Mesendoderm (in vitro differentiated cells): ENCODE data around the gene TMEM240.
"Not testable (repeated sequence)": the region's sequence is repeated elsewhere in the genome, so short reads cannot be mapped to it uniquely, and the experiment has no call there.

Experiments used
- DNase-seq: peaks from one replicate; pipeline ENCODE4 v3.0.0; 2013
- H2AK5ac ChIP-seq: 2 replicates; pipeline ENCODE4 v1.6.1; 2013; ENCODE audit warnings: low read length, inconsistent platforms
- H2BK120ac ChIP-seq: 2 replicates; pipeline ENCODE4 v1.6.1; 2013; ENCODE audit warnings: low read depth, mild to moderate bottlenecking, low read length, moderate library complexity, mixed read lengths
- H2BK15ac ChIP-seq: replicated peaks from 2 replicates; pipeline ENCODE4 v1.6.1; 2013; ENCODE audit warnings: low read depth, mild to moderate bottlenecking, moderate library complexity
- H2BK5ac ChIP-seq: 2 replicates; pipeline ENCODE4 v1.6.1; 2013; ENCODE audit warnings: low read length, inconsistent platforms
- H3K18ac ChIP-seq: 2 replicates; pipeline ENCODE4 v1.6.1; 2013; ENCODE audit warnings: mild to moderate bottlenecking, low read length, mixed read lengths
- H3K23ac ChIP-seq: one replicate; pipeline ENCODE4 v1.6.1; 2013; ENCODE audit warnings: low read length
- H3K27ac ChIP-seq: 2 replicates; pipeline ENCODE4 v1.5.1; 2013; ENCODE audit warnings: low read depth, mild to moderate bottlenecking, inconsistent platforms, low read length, moderate library complexity
- H3K27me3 ChIP-seq: 2 replicates; pipeline ENCODE4 v1.6.1; 2013; ENCODE audit warnings: low read length, control low read depth, mild to moderate bottlenecking, inconsistent platforms; ENCODE audit not compliant: insufficient read depth, poor library complexity
- H3K36me3 ChIP-seq: 2 replicates; pipeline ENCODE4 v1.6.1; 2013; ENCODE audit warnings: low read length, inconsistent platforms; ENCODE audit not compliant: control insufficient read depth, insufficient read depth
- H3K4ac ChIP-seq: one replicate; pipeline ENCODE4 v1.6.1; 2013; ENCODE audit warnings: low read depth, mild to moderate bottlenecking, low read length, moderate library complexity
- H3K4me1 ChIP-seq: 2 replicates; pipeline ENCODE4 v1.6.1; 2013; ENCODE audit warnings: low read depth, low read length, inconsistent platforms; ENCODE audit not compliant: control insufficient read depth
- H3K4me2 ChIP-seq: 2 replicates; pipeline ENCODE4 v1.6.1; 2013; ENCODE audit warnings: low read length
- H3K4me3 ChIP-seq: 2 replicates; pipeline ENCODE4 v1.5.1; 2013; ENCODE audit warnings: mild to moderate bottlenecking, low read length
- H3K56ac ChIP-seq: one replicate; pipeline ENCODE4 v1.6.1; 2013; ENCODE audit warnings: low read length
- H3K79me1 ChIP-seq: 2 replicates; pipeline ENCODE4 v1.6.1; 2013; ENCODE audit warnings: low read length, inconsistent platforms
- H3K79me2 ChIP-seq: 2 replicates; pipeline ENCODE4 v1.6.1; 2013; ENCODE audit warnings: mild to moderate bottlenecking, low read length; ENCODE audit not compliant: control insufficient read depth, insufficient read depth
- H3K9ac ChIP-seq: 2 replicates; pipeline ENCODE4 v1.6.1; 2013; ENCODE audit warnings: low read length, inconsistent platforms
- H4K5ac ChIP-seq: one replicate; pipeline ENCODE4 v1.6.1; 2013; ENCODE audit warnings: low read length
- H4K8ac ChIP-seq: one replicate; pipeline ENCODE4 v1.6.1; 2013; ENCODE audit warnings: low read depth, mild to moderate bottlenecking, control low read depth, low read length, moderate library complexity
- WGBS: extraction: QIAGEN DNeasy Blood & Tissue Kit; methylation state at CpG from one replicate; pipeline ENCODE4 v1.1.7; 2013; ENCODE audit warnings: low lambda C conversion rate, missing lambda C conversion rate; ENCODE audit not compliant: insufficient coverage; ENCODE audit errors: extremely low coverage; 5-methylcytosine and 5-hydroxymethylcytosine counted together

Gene TMEM240

DNA sequence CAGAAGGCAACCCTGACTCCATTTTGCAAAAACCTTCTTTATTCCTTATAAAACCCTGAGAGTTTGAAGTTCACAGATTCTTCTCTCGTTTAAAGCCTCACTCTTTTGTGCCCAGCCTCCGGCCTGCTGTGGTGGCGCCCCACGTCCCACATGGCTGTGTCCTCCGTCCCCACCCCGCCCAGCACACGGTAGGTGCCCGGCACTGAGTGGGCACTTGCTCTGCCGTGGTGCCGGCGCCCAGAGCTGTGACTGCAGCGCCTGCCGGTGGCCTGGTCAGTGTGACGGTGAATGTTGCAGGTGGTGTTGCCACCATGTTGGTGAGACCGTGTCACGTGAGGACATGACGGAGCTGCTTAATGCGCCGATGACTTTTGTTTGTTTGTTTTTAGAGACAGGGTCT lies 19.1 kb downstream of the TMEM240 start:
- Histone ChIP-seq H2AK5ac (no peak overlapping the region), H3K4me3 (no peak overlapping the region), H3K79me2 (no peaks in the 10 kb centered on the region), H3K23ac (no peak overlapping the region), H3K56ac (no peak overlapping the region), H3K4me2 (no peak overlapping the region), H3K4ac (no peak overlapping the region), H3K18ac (no peak overlapping the region), H4K5ac (no peak overlapping the region), H2BK15ac (no peak overlapping the region), H4K8ac (no peak overlapping the region), H2BK5ac (no peak overlapping the region), H3K9ac (no peak overlapping the region), H2BK120ac (no peak overlapping the region), H3K79me1 (no peaks in the 10 kb centered on the region), H3K36me3 (peaks cover 2% of the 10 kb centered on the region), H3K4me1 (no peaks in the 10 kb centered on the region), H3K27me3 (no peaks in the 10 kb centered on the region), H3K27ac (no peak overlapping the region)
- no peak for DNase-seq
- no CpG with 5 or more reads among the region's 19 CpGs for WGBS

DNA sequence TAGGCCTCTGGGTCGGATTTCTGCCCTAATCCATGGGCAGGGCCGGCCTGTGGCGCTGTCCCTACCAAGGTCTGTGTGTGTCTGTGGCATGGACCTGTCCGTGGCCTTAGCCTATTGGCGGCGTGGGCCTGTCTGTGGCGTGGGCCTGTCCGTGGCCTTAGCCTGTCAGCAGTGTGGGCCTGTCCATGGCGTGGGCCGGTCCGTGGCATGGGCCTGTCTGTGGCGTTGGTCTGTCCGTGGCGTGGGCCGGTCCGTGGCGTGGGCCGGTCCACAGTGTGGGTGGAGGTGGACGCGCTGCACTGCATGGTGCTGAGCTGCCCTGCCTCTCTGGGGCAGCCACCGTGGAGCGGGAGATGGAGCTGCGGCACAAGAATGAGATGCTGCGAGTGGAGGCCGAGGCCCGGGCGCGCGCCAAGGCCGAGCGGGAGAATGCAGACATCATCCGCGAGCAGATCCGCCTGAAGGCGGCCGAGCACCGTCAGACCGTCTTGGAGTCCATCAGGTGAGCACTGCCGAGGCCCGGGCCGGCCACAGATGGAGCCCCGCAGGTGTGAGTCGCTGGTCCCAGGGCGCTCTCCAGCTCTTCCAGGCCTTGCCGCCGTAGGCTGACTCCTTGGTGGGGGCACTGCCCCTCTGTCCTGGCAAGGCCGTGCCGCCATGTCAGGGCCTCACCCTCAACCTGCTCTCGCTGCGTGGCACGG lies 20.5 kb downstream of the TMEM240 start:
- not testable (repeated sequence) for H3K4me2 ChIP-seq, H2AK5ac ChIP-seq, H3K79me2 ChIP-seq, H2BK5ac ChIP-seq, H4K5ac ChIP-seq, H3K27me3 ChIP-seq, H3K18ac ChIP-seq, H3K27ac ChIP-seq, H3K79me1 ChIP-seq, DNase-seq, H3K4me3 ChIP-seq, H3K9ac ChIP-seq, H2BK15ac ChIP-seq, H2BK120ac ChIP-seq, H3K4ac ChIP-seq, H4K8ac ChIP-seq, H3K23ac ChIP-seq, H3K36me3 ChIP-seq, H3K4me1 ChIP-seq, H3K56ac ChIP-seq
- WGBS, result no CpG with 5 or more reads among the region's 51 CpGs

DNA sequence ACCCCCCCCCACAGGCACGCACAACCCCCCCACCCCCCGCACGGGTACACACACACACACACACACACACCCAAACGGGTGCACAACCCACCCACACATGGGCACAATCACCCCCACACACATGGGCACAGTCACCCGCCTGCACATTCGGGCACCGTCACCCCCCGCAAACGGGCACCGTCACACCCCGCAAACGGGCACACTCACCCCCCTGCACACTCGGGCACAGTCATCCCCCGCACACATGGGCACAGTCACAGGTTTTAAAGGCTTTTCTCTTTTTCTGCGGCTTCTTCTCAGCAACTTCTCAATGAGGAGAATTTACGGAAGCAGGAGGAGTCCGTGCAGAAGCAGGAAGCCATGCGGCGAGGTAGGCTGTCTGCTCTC lies 21.8 kb downstream of the TMEM240 start:
- not testable (repeated sequence) for H4K5ac ChIP-seq, H3K18ac ChIP-seq, H3K27me3 ChIP-seq, H3K36me3 ChIP-seq, DNase-seq, H3K4me2 ChIP-seq, H3K56ac ChIP-seq, H2AK5ac ChIP-seq, H4K8ac ChIP-seq, H3K79me2 ChIP-seq, H3K79me1 ChIP-seq, H3K4ac ChIP-seq, H2BK5ac ChIP-seq, H3K27ac ChIP-seq, H3K23ac ChIP-seq, H2BK120ac ChIP-seq, H2BK15ac ChIP-seq, H3K4me3 ChIP-seq, H3K9ac ChIP-seq, H3K4me1 ChIP-seq
- no CpG with 5 or more reads among the region's 19 CpGs for WGBS

DNA sequence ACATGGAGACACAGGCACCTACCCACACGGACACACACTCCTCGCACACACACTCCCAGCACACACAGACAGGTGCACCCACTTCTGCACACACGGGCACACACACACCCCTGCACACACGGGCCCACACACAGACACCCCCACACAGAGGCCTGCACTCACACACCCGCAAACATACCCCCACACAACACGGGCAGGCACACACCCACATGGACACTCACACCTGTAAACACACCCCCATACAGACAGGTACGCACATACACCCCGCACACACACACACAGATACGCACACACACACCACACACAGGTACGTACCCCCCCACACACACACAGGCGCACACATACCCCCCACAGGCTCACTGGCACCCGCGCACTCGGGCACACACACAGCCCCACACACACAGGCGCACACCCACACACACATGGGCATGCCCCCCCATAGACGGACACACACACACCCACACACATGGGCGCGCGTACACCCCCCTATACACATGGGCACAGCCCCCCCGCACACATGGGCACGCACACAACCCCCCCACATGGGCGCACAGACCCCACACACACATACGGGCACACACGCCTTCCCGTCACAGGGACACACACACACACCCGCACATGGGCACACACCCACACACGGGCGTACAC lies 22.3 kb downstream of the TMEM240 start:
- Histone ChIP-seq H3K27me3 (no peaks in the 10 kb centered on the region), H2AK5ac (no peak overlapping the region), H2BK5ac (no peak overlapping the region), H3K9ac (no peak overlapping the region), H3K4me3 (no peak overlapping the region), H4K8ac (no peak overlapping the region), H3K4me1 (no peaks in the 10 kb centered on the region), H3K79me2 (no peaks in the 10 kb centered on the region), H3K4me2 (no peak overlapping the region), H2BK120ac (no peak overlapping the region), H3K18ac (no peak overlapping the region), H4K5ac (no peak overlapping the region), H3K56ac (no peak overlapping the region), H3K36me3 (peaks cover 2% of the 10 kb centered on the region), H2BK15ac (no peak overlapping the region), H3K27ac (no peak overlapping the region), H3K4ac (no peak overlapping the region), H3K79me1 (no peaks in the 10 kb centered on the region), H3K23ac (no peak overlapping the region)
- DNase-seq, result no peak
- no CpG with 5 or more reads among the region's 28 CpGs for WGBS

DNA sequence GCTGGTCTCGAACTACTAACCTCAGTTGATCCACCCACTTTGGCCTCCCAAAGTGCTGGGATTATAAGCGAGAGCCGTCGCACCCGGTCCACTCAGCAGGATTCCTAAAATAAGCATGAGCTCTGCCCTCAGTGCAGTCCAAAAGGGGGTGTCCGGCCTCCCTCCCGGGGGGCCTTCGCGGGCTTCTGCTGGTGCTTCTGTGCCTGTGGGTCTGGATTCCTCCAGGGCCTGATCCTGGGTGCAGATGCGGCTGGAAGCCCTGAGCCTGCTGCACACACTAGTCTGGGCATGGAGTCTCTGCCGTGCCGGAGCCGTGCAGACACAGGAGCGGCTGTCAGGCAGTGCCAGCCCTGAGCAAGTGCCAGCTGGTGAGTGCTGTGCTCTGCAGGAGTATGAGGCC lies 23.5 kb downstream of the TMEM240 start:
- not testable (repeated sequence) for H3K79me2 ChIP-seq, H3K79me1 ChIP-seq, H3K27ac ChIP-seq, H4K5ac ChIP-seq, H3K9ac ChIP-seq, H3K4ac ChIP-seq, H2BK15ac ChIP-seq, H4K8ac ChIP-seq, H2AK5ac ChIP-seq, H2BK120ac ChIP-seq, H3K23ac ChIP-seq, H3K4me1 ChIP-seq, H3K27me3 ChIP-seq, H2BK5ac ChIP-seq, DNase-seq, H3K36me3 ChIP-seq, H3K4me2 ChIP-seq, H3K4me3 ChIP-seq, H3K18ac ChIP-seq, H3K56ac ChIP-seq
- WGBS, result no CpG with 5 or more reads among the region's 14 CpGs

DNA sequence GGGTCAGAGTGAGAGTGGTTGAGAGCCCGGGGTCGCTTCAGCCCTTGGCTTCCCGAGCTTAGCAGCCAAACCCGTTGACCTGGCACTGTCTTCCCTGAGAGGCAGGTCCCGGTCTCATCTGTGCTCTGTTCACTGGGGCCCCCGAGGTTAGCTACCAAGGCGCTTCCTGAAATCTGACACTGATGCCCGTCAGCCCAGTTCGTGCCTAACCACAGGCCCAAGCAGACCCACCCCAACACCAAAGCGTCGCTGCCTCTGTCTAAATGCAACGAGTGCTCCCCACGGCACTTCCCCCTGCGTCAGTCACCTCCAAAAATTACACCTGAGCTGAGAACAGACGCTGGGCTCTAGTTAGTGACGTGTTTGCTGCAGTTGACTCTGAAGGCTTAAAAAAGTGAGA lies 26.0 kb downstream of the TMEM240 start:
- H3K4me2 ChIP-seq, H3K23ac ChIP-seq, H3K27ac ChIP-seq, H2AK5ac ChIP-seq, H4K5ac ChIP-seq, DNase-seq, H3K4ac ChIP-seq, H3K56ac ChIP-seq, H3K79me2 ChIP-seq, H3K4me3 ChIP-seq, H3K9ac ChIP-seq, H3K18ac ChIP-seq, H2BK5ac ChIP-seq, H3K4me1 ChIP-seq, H2BK120ac ChIP-seq, H3K36me3 ChIP-seq, H4K8ac ChIP-seq, H3K27me3 ChIP-seq, H2BK15ac ChIP-seq, H3K79me1 ChIP-seq: not testable (repeated sequence)
- WGBS, result no CpG with 5 or more reads among the region's 16 CpGs
